ENCODE measurements around the gene THAP3.

DNA sequence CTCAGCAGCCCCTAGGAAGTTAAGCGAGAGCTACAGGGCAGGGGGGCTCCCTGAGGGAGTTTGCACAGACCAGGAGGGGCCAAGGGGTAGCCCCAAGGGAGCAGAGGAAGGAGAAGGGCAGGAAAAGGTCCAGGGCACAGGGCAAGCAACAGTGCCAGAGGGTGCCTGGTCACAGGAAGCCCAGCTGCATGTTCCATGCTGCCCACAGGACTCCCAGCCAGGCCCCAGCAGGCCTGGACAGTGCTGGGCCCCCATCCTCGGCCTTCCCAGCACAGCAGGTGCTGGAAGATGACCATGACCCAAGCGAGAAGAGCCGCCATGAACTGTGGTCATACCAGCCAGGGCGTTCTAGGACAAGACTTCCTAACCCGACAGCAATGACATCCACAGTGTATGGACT, 33.0 kb upstream of the THAP3 start:
- no peak for TF ChIP-seq CTCF (IDR thresholded peaks at IDR 0.05; ENCODE audit: low read length)
- TF ChIP-seq EZH2 (optimal IDR thresholded peaks at IDR 0.05; ENCODE audit: low read depth, low read length), result no peak
- TF ChIP-seq EZH2phosphoT487 (IDR thresholded peaks at IDR 0.05; ENCODE audit: low read length), result no peak
